Urinary bladder (tissue), 4 donors: ENCODE results near the gene CKM. TPM values are rescaled to one million over a fixed set of nuclear protein-coding genes. Genes with fewer than 3 reads are reported as not detected.

Experiments
- DNase-seq: peaks from one replicate; pipeline ENCODE4 v3.0.0-alpha.2; 2015; ENCODE audit errors: extremely low spot score
- H3K27ac ChIP-seq: one replicate; pipeline ENCODE4 v1.5.1; 2013; ENCODE audit warnings: low read depth, mild to moderate bottlenecking, moderate library complexity
- H3K36me3 ChIP-seq: one replicate; pipeline ENCODE4 v1.6.1; 2013; ENCODE audit warnings: mild to moderate bottlenecking, moderate library complexity; ENCODE audit not compliant: insufficient read depth
- H3K4me1 ChIP-seq: one replicate; pipeline ENCODE4 v1.6.1; 2013; ENCODE audit warnings: mild to moderate bottlenecking, moderate library complexity; ENCODE audit not compliant: insufficient read depth
- H3K4me3 ChIP-seq: one replicate; pipeline ENCODE4 v1.5.1; 2013; ENCODE audit warnings: low read depth, low read length
- WGBS: extraction: QIAGEN DNeasy Blood & Tissue Kit; methylation state at CpG from one replicate; pipeline ENCODE4 v1.1.7; 2013; 5-methylcytosine and 5-hydroxymethylcytosine counted together
- polyA plus RNA-seq: library from polyadenylated mRNA; stranded (reverse); fragments of 200-250 nt; gene quantifications from one replicate; pipeline ENCODE4 v1.2.3, GENCODE V29; 2013
- total RNA-seq: library from RNA; depleted of rRNA; stranded (reverse); fragments of >200 nt; gene quantifications from one replicate; pipeline ENCODE4 v1.2.3, GENCODE V29; 2014
- donor health status: healthy with polysubstance abuse.
- donor health status: healthy.

The CKM gene
- 39.0 TPM for total RNA-seq
- 1.1 TPM for polyA plus RNA-seq

GRCh38 chr19:45322744-45323281 is at the start of gene CKM:
TSS of gene CKM (minus strand) at chr19:45322875. CDS start at chr19:45319713, 3,162 bp downstream.
- Histone ChIP-seq H3K36me3 (no peaks in the 10 kb centered on the region), H3K27ac (no peak within 1 kb of the TSS), H3K4me3 (no peak within 1 kb of the TSS), H3K4me1 (no peaks in the 10 kb centered on the region)
- DNase-seq = no peak
- WGBS = 48% methylated on average over 15 of the region's 15 CpGs

- DNase-seq = peak; percentile 99
- H3K27ac ChIP-seq = no peak within 1 kb of the TSS
- H3K36me3 ChIP-seq = no peaks in the 10 kb centered on the region
- H3K4me1 ChIP-seq = no peaks in the 10 kb centered on the region
- H3K4me3 ChIP-seq = peak within 1 kb of the TSS; percentile 82
- 3% methylated on average over 55 of the region's 55 CpGs for WGBS
Observed at GRCh38 chr19:45370410-45371204, 47.9 kb upstream of the CKM start, which contains the start of gene ERCC2. TSS of gene ERCC2 (minus strand) at chr19:45370573. CDS start at chr19:45370540, 33 bp downstream.

GRCh38 chr19:45368737-45369340 is 46.2 kb upstream of the CKM start:
- DNase-seq = no peak
- no peaks in the 10 kb centered on the region for H3K36me3 ChIP-seq
- H3K4me3 ChIP-seq = no peak overlapping the region
- no peak overlapping the region for H3K27ac ChIP-seq
- no peaks in the 10 kb centered on the region for H3K4me1 ChIP-seq
- WGBS = 93% methylated on average over 11 of the region's 11 CpGs

- DNase-seq = no peak
- WGBS = 93% methylated on average over 4 of the region's 4 CpGs
- no peaks in the 10 kb centered on the region for H3K4me1 ChIP-seq
- H3K27ac ChIP-seq = no peak overlapping the region
- H3K4me3 ChIP-seq = no peak overlapping the region
- H3K36me3 ChIP-seq = no peaks in the 10 kb centered on the region
Observed at GRCh38 chr19:45368127-45368526, 45.5 kb upstream of the CKM start.

GRCh38 chr19:45364696-45365095 is 42.0 kb upstream of the CKM start:
- DNase-seq = no peak
- Histone ChIP-seq H3K36me3 (no peaks in the 10 kb centered on the region), H3K27ac (no peak overlapping the region), H3K4me1 (no peaks in the 10 kb centered on the region), H3K4me3 (no peak overlapping the region)
- WGBS = 89% methylated on average over 12 of the region's 12 CpGs

- H3K36me3 ChIP-seq = no peaks in the 10 kb centered on the region
- H3K27ac ChIP-seq = no peak overlapping the region
- no peak overlapping the region for H3K4me3 ChIP-seq
- no peak for DNase-seq
- WGBS = 89% methylated on average over 44 of the region's 44 CpGs
- no peaks in the 10 kb centered on the region for H3K4me1 ChIP-seq
Observed at GRCh38 chr19:45363861-45364459, 41.3 kb upstream of the CKM start.

- H3K36me3 ChIP-seq = no peaks in the 10 kb centered on the region
- no peak overlapping the region for H3K4me3 ChIP-seq
- WGBS = 90% methylated on average over 16 of the region's 16 CpGs
- H3K27ac ChIP-seq = no peak overlapping the region
- H3K4me1 ChIP-seq = no peaks in the 10 kb centered on the region
- DNase-seq = no peak
Observed at GRCh38 chr19:45362291-45362690, 39.6 kb upstream of the CKM start.

- Histone ChIP-seq H3K4me1 (no peaks in the 10 kb centered on the region), H3K36me3 (no peaks in the 10 kb centered on the region), H3K27ac (no peak overlapping the region), H3K4me3 (no peak overlapping the region)
- no peak for DNase-seq
- WGBS = 93% methylated on average over 14 of the region's 14 CpGs
Observed at GRCh38 chr19:45361608-45362007, 38.9 kb upstream of the CKM start.

GRCh38 chr19:45358213-45358792 is 35.6 kb upstream of the CKM start:
- no peak for DNase-seq
- Histone ChIP-seq H3K4me3 (no peak overlapping the region), H3K4me1 (no peaks in the 10 kb centered on the region), H3K27ac (no peak overlapping the region), H3K36me3 (no peaks in the 10 kb centered on the region)
- WGBS = 91% methylated on average over 12 of the region's 12 CpGs

GRCh38 chr19:45357445-45357783 is 34.7 kb upstream of the CKM start:
- Histone ChIP-seq H3K4me1 (no peaks in the 10 kb centered on the region), H3K27ac (no peak overlapping the region), H3K36me3 (no peaks in the 10 kb centered on the region), H3K4me3 (no peak overlapping the region)
- 92% methylated on average over 11 of the region's 11 CpGs for WGBS
- DNase-seq = no peak

GRCh38 chr19:45356760-45357444 is 34.2 kb upstream of the CKM start:
- Histone ChIP-seq H3K4me3 (no peak overlapping the region), H3K36me3 (no peaks in the 10 kb centered on the region), H3K27ac (no peak overlapping the region), H3K4me1 (no peaks in the 10 kb centered on the region)
- DNase-seq = no peak
- 93% methylated on average over 20 of the region's 20 CpGs for WGBS

GRCh38 chr19:45355910-45356309 is 33.2 kb upstream of the CKM start:
- Histone ChIP-seq H3K4me1 (no peaks in the 10 kb centered on the region), H3K4me3 (no peak overlapping the region), H3K36me3 (no peaks in the 10 kb centered on the region), H3K27ac (no peak overlapping the region)
- DNase-seq = no peak
- WGBS = 95% methylated on average over 9 of the region's 9 CpGs

GRCh38 chr19:45355402-45355801 is 32.7 kb upstream of the CKM start:
- no peak overlapping the region for H3K27ac ChIP-seq
- no peak for DNase-seq
- H3K4me1 ChIP-seq = no peaks in the 10 kb centered on the region
- H3K4me3 ChIP-seq = no peak overlapping the region
- no peaks in the 10 kb centered on the region for H3K36me3 ChIP-seq
- 98% methylated on average over 9 of the region's 9 CpGs for WGBS
